HG02678 (cell line): ENCODE results near the gene PPP2R3B.
"Not testable (repeated sequence)": the region's sequence is repeated elsewhere in the genome, so short reads cannot be mapped to it uniquely, and the experiment has no call there.

Experiments used
- ATAC-seq: cut with Tn5 transposase; IDR thresholded peaks from one replicate; pipeline ENCODE4 v1.9.1; 2021; ENCODE audit warnings: mild to moderate bottlenecking, moderate library complexity; ENCODE audit not compliant: unreplicated experiment

The PPP2R3B gene

DNA sequence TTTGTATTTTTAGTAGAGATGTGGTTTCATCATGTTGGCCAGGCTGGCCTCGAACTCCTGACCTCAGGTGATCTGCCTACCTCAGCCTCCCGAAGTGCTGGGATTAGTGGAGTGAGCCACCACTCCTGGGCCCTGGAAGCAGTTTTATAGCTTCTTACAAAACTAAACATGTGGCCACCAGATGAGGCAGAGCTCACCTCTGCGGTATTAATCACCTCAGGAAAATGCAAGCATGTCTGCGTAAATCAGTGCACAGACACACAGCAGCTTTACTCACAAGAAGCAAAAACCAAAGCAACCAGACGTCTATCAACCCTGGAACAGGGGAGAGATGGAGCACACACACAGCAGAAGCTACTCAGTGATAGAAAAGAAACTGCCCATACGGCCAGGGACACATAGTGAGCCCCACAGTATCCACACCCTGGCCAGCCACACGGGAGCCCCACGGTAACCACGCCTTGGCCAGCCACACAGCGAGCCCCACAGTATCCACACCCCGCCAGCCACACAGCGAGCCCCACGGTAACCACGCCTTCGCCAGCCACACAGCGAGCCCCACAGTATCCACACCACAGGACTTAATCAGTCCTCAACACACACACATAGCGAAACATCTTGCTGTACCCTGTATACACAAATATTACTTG, 30.2 kb downstream of the PPP2R3B start:
- no peak for ATAC-seq

DNA sequence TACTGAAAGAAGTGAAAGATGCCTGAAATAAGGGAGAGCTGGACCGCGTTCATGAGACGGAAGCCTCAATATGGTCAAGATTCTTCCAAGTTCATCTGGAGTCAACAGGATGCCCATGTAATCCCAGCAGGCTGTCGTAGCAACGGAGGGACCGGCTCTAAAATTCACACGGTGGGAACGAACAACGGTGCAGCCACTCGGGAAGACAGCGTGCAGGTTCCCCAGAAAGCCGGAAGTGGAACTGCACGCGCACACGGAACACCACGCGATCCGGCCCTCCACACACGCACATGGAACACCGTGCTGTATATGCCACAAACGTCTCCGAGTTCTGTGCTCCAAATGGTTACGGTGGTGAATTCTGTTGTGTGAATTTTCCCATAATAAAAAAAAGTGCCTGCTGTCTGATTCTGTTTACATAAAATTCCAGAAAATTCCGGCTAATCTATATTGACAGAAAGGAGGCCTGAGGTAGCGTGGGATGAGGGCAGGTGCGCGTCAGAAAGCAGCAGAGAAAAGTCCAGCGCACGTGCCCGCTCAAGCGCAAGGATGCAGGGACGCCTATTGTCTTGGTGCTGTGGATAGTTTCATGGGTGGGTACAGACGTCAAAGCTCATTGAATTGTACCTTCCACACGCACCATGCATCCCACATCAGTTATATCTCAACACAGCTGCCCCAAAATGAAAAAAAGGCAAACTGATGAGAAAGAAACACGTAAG, 31.2 kb downstream of the PPP2R3B start:
- no peak for ATAC-seq

DNA sequence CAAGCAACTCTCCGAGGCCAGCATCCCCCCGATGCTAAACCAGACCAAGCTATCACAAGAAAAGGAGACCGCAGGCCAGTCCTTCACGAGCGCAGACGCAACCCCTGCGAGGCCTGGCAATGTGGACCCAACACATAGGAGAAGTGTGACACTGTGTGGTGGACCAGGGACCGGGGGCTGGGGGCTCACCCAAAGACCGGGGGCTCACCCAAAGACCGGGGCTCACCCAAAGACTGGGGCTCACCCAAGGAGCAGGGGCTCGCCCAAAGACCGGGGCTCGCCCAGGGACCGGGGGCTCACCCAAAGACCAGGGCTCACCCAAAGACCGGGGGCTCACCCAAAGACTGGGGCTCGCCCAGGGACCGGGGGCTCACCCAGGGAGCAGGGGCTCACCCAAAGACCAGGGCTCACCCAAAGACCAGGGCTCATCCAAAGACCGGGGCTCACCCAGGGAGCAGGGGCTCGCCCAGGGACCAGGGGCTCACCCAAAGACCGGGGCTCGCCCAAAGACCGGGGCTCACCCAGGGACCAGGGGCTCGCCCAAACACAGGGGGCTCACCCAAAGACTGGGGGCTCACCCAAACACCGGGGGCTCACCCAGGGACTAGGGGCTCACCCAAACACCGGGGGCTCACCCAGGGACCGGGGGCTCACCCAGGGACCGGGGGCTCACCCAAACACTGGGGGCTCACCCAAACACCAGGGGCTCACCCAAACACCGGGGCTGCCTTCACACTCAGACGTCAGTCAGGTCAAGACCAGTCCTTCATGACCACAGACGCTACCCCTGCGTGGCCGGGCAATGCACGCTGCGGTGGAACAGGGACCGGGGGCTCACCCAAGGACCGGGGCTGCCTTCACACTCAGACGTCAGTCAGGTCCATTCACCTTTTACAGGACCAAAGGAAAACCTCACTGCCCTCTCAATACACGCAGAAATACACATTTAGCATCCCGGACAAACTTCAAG, 32.9 kb downstream of the PPP2R3B start:
- ATAC-seq, result no peak

DNA sequence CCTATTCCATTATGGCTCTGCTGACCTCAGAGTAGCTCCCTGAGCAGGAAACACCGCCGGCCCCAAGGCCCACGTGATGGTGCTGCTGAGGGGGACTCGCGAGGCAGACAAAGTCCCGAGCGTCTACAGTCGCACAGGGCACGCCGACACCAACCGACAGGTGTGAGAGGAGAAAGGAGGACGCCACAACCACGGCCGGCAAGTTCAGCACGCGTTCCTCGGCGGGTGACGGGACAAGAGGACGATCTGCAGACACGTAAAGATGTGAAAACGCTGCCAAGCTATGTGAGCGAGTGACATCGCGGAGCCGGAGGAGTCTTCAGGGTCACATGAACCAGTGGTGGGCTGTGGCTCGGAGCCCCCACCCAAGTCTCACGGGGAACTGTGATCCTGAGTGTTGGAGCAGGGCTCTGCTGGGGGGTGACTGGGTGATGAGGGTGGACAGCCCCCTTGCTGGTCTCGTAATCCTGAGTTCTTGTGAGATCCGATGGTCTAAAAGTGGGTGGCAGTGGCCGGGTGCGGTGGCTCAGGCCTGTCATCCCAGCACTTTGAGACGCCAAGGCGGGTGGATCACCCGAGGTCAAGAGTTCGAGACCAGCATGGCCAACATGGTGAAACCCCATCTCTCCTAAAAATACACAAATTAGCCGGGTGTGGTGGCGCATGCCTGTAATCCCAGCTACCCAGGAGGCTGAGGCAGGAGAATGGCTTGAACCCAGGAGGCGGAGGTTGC, 34.0 kb downstream of the PPP2R3B start:
- no peak for ATAC-seq

DNA sequence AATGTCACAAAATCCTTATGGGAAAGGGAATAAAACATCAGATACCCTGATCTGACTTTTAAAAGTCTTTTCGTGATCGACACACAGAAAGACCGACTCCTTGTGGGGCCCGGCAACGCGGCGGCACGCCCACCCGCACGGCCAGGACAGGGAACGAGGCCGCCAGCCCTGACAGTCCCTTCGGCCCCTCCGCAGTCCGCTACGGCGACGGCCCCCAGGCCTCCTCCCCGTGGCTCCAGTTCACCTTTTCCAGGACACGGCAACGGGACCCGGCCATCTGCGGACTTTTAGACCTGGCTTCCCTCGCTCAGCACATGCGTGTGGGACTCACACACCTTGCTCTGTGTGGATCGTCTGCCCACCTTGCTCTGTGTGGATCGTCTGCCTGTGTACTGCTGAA, 34.5 kb downstream of the PPP2R3B start:
- ATAC-seq, result no peak

- ATAC-seq, result no peak
These were observed 35.0 kb downstream of the PPP2R3B start for GRCh38 chrX:351736-352135.

- ATAC-seq, result not testable (repeated sequence)
These were observed 35.4 kb downstream of the PPP2R3B start for GRCh38 chrX:351324-351641.

- no peak for ATAC-seq
These were observed 36.0 kb downstream of the PPP2R3B start for GRCh38 chrX:350534-351323.

- ATAC-seq, result no peak
These were observed 36.6 kb downstream of the PPP2R3B start for GRCh38 chrX:350148-350533.

DNA sequence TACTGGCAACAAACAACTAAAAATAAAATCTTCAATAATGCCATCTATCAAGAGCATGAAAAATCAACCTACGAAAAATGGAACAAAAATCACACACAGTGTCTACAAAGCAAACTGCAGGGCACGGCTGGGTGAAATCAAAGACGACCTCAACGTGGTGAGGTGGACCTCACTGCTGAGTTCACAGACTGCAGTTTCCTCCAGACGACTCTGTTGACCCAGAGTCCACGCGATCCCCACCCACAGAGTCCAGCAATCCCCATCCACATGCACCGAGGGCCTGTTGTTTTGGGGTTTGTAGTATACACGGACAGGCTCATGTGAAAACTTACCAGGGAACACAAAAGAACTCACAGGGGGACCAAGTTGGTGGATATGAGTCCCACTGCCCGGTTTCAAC, 37.0 kb downstream of the PPP2R3B start:
- ATAC-seq, result no peak

GRCh38 chrX:349196-349595, 37.5 kb downstream of the PPP2R3B start:
- no peak for ATAC-seq

DNA sequence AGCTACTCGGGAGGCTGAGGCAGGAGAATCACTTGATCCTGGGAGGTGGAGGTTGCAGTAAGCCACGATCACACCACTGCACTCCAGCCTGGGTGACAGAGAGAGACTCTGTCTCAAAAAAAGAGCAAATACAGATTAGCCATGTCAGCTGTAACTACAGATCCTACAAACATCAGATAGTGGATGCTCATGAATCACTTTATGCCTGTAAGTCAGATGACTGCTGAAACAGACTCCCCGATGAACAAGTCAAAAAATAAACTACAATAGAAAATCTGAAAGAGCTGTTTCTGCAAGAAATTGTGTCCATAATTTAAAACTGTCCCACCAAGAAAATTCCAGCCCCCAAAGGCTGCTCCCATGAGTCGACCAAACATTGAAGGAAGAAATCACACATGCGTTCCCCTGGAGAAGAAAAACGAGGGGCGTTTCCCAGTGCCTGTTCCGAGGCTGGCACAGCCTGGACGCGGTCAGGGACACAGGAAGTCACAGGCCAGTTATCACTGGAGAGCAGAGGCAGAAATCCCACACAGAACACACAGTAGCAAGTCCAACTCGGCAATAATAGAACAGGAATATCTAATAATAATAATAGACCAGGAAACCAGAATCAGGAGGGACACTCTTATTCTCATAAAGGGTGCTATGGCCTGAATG, 38.1 kb downstream of the PPP2R3B start:
- no peak for ATAC-seq

DNA sequence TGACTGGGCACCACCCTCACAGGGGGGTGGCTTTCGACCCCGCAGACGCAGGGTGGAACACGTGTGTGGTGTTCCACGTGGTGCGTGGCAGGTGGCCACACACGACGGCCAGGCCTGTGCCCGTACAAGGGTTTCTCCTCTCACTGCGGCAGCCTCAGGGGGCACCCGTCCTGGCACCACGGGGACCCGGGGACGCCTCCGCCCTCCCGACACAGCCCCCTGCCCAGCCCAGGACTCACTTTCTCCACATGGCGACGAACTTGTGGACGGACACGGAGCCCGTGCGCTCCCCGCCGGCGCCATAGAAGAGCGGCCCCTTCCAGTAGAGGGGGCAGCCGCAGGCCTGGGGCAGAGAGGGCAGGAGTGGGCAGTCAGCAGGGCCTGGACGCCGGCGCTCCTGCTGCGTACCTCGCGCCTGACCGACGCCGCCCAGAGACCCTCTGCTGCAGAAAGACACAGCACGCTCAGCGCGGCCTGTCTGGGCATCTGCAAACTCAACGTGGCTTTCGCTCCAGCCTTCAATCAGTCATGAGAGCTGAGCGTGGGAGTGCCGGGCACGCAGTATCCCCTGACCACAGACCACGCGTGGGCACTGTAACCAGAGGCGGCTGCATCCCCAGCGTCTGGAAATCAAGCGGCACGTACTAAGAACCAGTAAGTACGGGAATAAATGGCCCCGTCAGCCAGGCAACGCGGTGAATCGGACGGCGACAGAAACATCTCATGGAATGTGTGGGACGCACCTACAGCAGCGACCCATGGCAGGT, 39.2 kb downstream of the PPP2R3B start:
- ATAC-seq, result no peak

DNA sequence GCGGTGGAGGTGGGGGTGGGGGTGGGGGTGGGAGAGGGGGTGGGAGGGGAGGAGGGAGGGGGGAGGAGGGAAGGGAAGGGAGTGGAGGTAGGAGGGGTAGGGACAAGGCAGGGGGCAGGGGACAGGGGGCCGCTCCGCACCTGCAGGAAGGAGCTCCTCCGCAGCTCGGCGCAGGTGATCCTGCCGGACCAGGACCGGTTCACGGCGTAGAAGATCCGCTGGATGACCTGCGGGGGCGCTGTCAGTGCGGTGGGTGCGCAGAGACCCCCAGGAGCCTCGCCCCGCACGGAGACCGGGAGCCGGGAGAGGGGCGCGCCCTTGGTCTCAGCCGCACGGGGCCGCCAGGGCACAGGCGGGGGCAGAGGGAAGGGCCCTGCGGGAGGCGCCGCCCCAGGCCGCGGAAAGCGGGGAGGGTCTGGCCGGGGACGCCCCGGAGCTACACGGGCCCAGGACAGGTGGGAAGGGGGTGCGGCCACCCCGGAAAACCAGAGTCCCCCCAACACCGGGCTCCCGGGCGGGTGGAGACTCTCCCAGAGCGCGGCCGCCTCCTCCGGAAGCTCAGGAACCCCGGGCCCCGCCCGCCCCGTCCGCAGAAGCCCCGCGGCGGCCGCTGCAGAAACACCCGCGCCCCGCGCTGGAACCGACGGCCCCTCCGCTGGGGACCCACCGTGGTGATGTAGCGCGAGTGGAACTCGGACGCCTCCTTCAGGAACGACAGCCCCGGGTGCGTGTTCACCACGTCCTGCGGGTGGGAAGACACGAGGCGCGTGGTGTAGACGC, 40.5 kb downstream of the PPP2R3B start:
- no peak for ATAC-seq

DNA sequence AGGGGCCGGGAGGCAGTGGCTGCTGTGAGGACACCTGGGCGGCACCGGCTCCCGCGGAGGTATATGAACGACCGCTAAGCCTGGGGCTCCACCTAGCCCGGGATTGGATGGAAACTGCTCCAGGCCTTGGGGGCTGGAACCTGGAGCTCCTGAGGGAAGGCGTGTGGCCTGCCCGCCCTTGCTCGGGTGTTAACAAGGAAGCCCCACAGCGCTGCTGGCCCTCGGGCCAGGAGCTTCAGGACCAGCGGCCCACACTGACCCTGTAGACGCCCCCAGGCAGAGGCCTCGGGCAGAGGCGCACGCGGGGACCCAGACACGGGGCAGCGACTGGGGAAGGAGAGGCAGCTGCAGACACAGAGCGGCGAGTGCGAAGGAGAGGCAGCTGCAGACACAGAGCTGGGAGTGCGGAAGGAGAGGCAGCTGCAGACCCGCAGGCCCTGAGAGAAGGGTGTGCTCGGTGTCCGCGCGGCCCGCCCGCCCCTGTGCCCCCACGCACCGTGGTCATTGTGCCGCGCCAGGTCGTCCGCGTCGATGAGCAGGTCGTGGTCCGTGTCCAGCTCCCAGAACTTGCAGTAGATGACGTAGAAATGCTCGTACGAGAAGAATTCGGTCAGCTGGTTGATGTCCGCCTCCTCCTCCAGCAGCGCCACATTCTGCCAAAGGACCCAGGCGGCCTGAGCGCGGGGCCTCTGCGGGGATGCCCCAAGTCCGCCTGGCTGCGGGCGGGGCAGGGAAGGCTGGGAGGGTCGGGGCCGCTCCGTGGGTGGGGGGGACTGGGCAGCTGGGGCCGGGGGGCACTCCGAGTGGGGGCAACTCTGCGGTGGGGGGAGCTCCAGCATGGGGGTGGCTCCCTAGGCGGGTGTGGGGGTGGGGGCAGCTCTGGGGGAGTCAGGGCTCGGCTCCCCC, 41.4 kb downstream of the PPP2R3B start:
- no peak for ATAC-seq

DNA sequence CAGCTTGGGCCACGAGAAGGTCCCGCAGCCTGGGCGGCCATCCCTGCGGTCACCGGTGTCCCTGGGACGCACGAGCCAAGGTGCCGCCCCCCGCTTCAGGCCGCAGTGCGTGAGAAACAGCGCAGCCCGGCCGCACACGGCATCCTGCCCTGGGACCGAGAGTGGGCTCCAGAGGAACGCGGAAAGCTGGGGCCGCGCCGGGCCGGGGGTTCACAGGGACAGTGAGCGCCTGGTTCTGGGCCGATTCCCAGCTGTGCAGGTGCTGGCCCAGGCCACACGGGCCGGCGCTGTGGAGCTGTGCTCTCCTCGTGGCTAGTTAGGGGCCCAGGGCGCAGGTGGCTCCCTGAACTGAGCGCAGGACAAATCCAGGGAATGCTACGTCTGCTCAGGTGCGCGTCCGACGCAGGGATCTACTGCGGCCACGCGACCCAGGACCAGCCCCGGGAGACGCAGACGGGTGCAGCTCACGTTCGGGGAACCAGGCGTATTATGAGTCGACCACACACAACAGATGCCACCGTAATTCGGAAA, 42.3 kb downstream of the PPP2R3B start:
- no peak for ATAC-seq

GRCh38 chrX:341541-342101, 45.1 kb downstream of the PPP2R3B start:
- ATAC-seq, result no peak
